ENCODE data around the gene TAGLN3.

TAGLN3 gene

GRCh38 chr3:111975131-111975530, 23.6 kb upstream of the TAGLN3 start:
- no peak overlapping the region for H3K4me3 ChIP-seq (ENCODE audit: low read depth, low read length)

GRCh38 chr3:111976254-111976653, 22.5 kb upstream of the TAGLN3 start:
- H3K4me3 ChIP-seq (ENCODE audit: low read depth, low read length) = no peak overlapping the region
- no peak for DNase-seq (ENCODE audit: low read depth)

More at GRCh38 chr3:111975131-111975530, 23.6 kb upstream of the TAGLN3 start:
- no peak for DNase-seq (ENCODE audit: low read depth)

GRCh38 chr3:111978583-111979433, 19.9 kb upstream of the TAGLN3 start, which contains the start of gene ABHD10:
Gene ABHD10, plus strand, starts transcription at chr3:111979026. Its CDS starts 36 bp downstream, at chr3:111979062.
- peak within 1 kb of the TSS; percentile 80 for H3K4me3 ChIP-seq (ENCODE audit: low read depth, low read length)
- peak; percentile 92 for DNase-seq (ENCODE audit: low read depth)

- peak overlapping the region; percentile 80 for H3K4me3 ChIP-seq (ENCODE audit: low read depth, low read length)
- no peak for DNase-seq (ENCODE audit: low read depth)
These were observed 19.2 kb upstream of the TAGLN3 start for GRCh38 chr3:111979434-111980038.

DNA sequence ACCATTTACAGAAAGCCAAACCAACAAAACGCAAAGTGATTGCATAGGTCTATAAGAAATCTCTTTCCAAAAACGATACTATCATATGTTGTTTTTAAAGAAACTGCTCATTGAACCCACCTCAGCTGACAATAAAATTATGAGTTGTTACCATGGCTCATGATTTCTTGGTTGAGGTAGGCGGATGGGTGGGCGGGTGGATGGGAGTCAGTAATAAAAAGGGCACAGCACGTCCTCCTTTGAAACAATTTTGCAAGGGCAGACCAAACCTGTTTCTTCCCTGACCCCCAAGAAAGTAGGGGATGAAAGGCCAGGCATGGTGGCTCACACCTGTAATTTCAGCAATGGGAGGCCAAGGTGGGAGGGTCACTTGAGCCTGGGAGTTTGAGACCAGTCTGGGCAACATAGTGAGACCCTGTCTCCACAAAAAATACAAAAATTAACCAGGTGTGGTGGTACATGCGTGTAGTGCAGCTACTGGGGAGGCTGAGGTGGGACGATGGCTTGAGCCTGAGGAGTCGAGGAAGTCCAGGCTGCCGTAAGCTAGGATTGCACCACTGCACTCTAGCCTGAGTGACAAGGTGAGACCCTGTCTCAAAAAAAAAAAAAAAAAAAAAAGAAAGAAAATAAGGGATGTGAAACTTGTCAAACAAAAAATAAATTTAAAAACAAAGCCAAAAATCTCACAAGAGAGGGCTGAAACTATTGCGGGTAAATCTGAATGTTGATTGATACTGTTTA, 17.8 kb upstream of the TAGLN3 start:
- no peak for DNase-seq (ENCODE audit: low read depth)
- no peak overlapping the region for H3K4me3 ChIP-seq (ENCODE audit: low read depth, low read length)

GRCh38 chr3:111981457-111981763, 17.3 kb upstream of the TAGLN3 start:
- H3K4me3 ChIP-seq (ENCODE audit: low read depth, low read length) = no peak overlapping the region
- no peak for DNase-seq (ENCODE audit: low read depth)

DNA sequence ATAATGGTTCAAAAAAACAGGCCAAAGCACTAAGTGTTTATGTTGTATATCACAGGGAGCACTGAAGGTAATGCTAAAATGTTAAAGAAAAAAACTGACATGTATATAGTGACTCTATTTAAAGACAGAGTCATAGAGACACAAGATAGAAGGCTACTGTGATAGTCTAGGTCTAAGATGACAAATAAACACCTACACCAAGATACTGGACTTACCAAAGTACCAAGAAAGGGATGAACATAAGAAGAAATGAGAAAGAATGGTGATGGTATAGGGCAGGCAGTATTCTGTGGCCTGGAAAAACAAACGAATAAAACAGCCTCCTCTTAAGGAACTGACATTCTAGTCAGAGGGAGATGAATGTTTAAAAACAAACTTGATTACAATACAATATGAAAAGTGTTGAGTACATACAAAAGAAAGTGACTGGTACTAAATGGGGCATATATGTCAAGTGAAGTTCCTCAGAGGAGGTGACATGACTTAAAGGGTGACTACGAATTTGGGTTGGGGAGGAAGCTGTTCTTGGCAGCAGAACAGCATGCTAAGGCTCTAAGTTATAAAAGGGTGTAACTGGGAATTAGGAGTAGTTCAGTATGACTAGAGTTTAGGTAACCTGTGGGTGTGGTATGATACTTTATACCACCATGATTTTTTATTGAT, 14.0 kb upstream of the TAGLN3 start:
- no peak for DNase-seq (ENCODE audit: low read depth)
- no peak overlapping the region for H3K4me3 ChIP-seq (ENCODE audit: low read depth, low read length)

DNA sequence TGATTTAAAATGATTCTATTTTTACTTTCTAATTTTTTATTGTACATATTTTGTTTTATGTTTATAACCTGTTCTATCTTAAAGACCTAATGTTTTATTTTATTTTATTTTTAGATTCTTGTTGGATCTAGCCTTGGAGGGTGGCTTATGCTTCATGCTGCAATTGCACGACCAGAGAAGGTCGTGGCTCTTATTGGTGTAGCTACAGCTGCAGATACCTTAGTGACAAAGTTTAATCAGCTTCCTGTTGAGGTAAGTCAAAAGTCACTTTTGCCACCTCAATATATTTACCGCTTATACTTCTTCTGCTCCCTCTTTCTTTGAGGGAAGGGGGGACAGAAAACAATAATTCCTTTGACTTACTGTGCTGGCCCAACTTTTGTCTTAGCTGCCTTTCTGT, 11.9 kb upstream of the TAGLN3 start:
- no peak overlapping the region for H3K4me3 ChIP-seq (ENCODE audit: low read depth, low read length)
- no peak for DNase-seq (ENCODE audit: low read depth)

DNA sequence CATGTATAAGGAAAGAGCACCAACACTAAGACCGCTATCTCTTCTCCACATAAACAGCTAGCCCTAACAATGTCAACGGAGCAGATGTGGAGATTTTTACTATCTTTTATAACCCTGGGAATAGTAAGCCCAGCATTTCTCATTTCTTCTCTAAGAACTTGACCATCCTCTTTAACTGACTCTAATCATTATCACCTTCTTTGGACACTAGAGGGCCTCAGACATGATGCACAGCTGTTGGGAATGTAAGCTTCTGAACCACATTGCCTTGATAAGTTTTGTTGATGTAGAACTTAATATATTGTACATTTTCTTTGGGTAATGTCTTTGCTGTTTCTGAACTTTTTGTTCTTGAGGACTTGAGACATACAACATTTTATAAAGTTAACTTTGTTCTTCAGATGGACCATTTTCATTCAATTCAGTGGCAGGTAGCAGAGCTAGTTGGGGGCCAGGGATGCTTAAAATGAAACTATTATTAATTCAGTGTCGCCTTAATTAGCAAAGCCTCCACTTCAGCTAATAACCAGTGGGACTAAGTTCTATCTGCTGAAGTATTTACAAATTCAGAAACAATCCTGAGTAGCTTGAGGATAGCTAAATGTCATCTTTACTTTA, 9.6 kb upstream of the TAGLN3 start:
- peak; percentile 38 for DNase-seq (ENCODE audit: low read depth)
- no peak overlapping the region for H3K4me3 ChIP-seq (ENCODE audit: low read depth, low read length)

- DNase-seq (ENCODE audit: low read depth) = no peak
- H3K4me3 ChIP-seq (ENCODE audit: low read depth, low read length) = no peak overlapping the region
These were observed 5.7 kb upstream of the TAGLN3 start for GRCh38 chr3:111993038-111993437.

DNA sequence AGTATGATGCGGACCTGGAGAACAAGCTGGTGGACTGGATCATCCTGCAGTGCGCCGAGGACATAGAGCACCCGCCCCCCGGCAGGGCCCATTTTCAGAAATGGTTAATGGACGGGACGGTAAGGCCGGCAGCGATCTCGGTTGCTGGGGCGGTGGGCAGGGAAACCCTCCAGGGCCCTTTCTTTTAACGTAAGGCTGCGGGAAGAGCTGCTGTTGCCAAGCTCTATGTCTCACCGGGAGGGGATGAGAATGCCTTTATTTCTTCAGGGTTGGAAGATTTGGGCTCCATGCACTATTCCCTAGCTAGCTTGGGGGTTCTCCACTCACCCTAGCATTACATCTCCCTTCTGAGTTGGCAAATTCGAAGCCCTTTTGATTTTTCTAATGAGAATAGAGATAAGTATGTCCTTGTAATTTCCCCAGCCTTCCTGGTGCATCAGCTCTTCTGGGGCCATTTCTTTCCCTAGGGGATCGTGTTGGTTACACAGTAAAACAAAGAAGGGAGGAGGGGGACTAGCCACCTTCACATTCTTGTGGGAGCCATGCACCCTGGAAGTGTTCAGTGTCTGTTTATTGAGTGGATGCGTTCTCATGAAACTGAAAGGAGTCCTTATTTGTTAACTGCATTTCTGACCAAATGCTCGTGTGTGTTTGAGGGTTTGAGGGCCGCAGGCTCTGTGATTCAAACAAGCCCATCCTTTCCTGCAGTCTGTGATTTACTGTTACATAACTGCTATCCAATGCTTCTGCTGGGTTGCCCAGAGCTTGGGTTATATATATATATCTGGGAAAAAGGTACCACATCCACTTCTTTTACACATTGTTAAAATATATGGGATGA, 982 bp downstream of the TAGLN3 start:
- H3K4me3 ChIP-seq (ENCODE audit: low read depth, low read length) = peak overlapping the region; percentile 49
- no peak for DNase-seq (ENCODE audit: low read depth)

GRCh38 chr3:112000367-112000771, 1.6 kb downstream of the TAGLN3 start:
- no peak overlapping the region for H3K4me3 ChIP-seq (ENCODE audit: low read depth, low read length)
- no peak for DNase-seq (ENCODE audit: low read depth)

- DNase-seq (ENCODE audit: low read depth) = no peak
- H3K4me3 ChIP-seq (ENCODE audit: low read depth, low read length) = no peak overlapping the region
These were observed 2.2 kb downstream of the TAGLN3 start for GRCh38 chr3:112000966-112001365.

GRCh38 chr3:112001526-112001925, 2.8 kb downstream of the TAGLN3 start:
- DNase-seq (ENCODE audit: low read depth) = no peak
- H3K4me3 ChIP-seq (ENCODE audit: low read depth, low read length) = no peak overlapping the region

DNA sequence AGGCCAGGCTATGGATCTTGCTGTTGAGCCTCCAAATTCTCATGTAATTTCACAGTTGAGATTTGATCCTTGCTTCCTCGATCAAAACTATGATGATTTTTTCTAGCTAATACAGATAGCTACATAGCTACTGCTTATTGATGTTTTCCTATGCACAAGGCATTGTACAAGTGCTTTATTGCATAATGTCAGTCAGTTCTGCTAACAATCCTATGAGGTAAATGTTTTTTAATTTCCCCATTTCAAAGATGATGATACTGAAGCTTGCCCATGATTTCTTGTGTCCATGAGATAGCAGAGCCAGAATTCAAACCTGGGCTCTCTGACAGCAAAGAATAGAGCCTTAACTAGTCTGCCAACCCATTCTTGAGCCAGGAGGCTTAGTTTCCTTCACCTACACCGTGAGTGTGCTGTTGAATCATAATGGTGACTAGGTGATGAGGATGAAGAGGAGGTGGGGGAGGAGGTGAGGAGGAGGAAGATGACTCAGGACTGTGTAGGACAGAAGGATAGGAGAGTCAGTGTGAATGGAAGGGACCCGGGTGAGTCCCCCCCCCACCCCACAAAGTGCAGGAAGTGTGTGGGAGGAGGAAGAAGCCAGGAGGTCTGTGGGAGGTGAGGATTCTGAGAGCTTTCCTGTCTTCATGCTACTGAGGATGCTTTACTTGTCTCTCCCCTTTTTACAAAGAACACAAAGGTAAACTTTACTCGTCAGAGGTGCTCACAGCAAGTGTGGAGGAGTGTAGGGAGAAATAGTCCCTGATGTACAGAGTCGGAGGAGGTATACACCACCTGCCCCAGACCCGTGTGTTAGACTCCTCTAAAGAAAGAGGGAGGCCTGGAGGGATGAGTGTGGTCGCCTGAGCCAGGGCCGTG, 3.6 kb downstream of the TAGLN3 start:
- DNase-seq (ENCODE audit: low read depth) = no peak
- H3K4me3 ChIP-seq (ENCODE audit: low read depth, low read length) = no peak overlapping the region

DNA sequence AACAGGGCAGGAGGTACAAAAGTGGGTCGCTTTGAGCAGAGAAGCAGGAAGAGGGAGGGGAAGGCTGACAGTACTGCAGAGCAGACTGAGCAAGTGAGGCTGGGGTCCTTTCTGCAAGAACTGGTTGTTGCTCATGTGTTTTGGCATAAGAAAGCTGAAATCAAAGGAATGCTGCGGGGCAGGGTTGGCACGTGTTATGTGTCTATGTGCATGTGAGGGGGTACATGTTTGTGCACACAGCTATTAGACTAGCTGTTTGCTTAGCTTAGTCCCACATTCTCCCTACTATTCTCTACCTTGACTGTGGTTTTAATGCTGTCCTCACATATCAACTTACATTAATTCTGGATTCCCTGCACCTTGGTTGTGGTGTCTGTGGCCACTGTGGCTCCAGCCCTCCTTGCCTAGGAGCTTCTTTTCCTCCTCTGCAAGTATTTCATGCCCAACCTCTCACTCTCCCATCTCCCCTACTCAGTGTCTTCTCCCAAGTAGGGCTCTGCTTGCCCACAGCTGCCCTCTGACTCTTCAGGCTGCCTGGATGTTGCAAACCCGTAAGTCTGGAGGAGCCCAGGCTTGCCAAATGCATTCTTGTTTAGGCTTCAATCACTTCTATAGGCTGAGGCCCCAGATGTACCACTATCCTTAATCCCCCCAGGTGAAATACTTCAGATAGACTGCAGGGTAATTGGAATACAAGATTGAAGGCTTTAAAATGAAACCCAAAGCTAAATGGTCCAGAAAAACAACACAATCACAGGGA, 4.8 kb downstream of the TAGLN3 start:
- H3K4me3 ChIP-seq (ENCODE audit: low read depth, low read length) = no peak overlapping the region
- DNase-seq (ENCODE audit: low read depth) = no peak

- DNase-seq (ENCODE audit: low read depth) = no peak
- no peak overlapping the region for H3K4me3 ChIP-seq (ENCODE audit: low read depth, low read length)
These were observed 5.5 kb downstream of the TAGLN3 start for GRCh38 chr3:112004187-112004586.

Data from skeletal muscle cell (primary cell).